Anterior cingulate cortex (tissue), 58 donors: ENCODE measurements around the gene ALX3.
"Not testable (repeated sequence)": the region's sequence is repeated elsewhere in the genome, so short reads cannot be mapped to it uniquely, and the experiment has no call there.

Experiments used
- DNase-seq, 58 donors: peaks; one replicate each; lab custom pipeline; 2025; lab: John Stamatoyannopoulos, UW

The ALX3 gene

DNA sequence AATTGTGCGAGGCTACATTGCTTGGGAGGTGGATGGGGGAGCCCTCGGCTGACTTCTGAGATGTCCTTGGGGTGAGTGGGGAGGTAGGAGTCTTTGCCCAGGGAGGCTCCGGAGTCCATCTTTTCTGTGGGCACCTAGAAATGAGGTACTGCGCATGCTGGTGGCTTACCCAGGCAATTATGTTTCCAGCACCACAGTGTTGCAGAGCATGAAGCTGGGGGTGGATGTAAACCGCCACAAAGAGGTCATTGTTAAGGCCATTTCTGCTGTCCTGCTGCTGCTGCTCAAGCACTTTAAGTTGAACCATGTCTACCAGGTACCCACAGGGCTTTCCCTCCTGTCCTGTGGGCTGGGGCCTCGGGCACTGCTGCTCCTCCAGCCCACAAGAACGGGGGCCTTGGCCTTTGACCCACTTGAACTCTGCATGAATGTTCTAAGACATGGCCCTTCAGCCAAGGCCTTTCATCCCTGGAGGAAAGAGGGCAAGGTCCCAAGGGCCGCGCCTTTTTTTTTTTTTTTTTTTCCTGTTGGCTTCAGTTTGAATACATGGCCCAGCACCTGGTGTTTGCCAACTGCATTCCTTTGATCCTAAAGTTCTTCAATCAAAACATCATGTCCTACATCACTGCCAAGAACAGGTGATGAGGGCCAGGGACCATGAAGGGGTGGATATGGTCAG is 21.4 kb downstream of the ALX3 start:
- peak in 20 of 58 donors; percentile 3 to 51 (median 28) for DNase-seq

GRCh38 chr1:110048240-110048639 is 22.2 kb downstream of the ALX3 start:
- no peak for DNase-seq

- DNase-seq: no peak
Observed at GRCh38 chr1:110047463-110047862, 23.0 kb downstream of the ALX3 start.

GRCh38 chr1:110043016-110043415 is 27.5 kb downstream of the ALX3 start:
- DNase-seq: no peak

- peak in 1 of 58 donors; percentile 54 for DNase-seq
Observed at GRCh38 chr1:110040548-110040947, 29.9 kb downstream of the ALX3 start.

DNA sequence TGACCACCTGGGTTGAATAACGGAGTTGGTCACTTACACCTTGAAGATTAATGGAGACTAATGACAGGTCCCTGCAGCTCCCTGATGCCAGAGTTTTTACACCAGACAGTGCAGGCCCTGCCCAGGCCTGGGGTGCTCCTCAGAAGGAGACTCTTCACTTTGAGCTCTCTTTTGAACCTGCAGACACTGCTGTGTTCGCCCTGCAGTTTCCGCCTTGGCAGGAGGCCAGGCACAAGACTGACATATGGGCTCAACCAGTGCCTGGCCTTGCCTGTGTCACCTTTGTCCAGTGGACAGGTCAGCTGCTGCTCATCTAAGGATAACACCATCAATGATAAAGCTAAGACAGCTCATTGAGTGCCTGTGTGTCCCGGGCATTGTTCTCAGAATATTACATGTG is 30.8 kb downstream of the ALX3 start:
- DNase-seq: no peak

- DNase-seq: no peak
Observed at GRCh38 chr1:110038271-110038670, 32.2 kb downstream of the ALX3 start.

DNA sequence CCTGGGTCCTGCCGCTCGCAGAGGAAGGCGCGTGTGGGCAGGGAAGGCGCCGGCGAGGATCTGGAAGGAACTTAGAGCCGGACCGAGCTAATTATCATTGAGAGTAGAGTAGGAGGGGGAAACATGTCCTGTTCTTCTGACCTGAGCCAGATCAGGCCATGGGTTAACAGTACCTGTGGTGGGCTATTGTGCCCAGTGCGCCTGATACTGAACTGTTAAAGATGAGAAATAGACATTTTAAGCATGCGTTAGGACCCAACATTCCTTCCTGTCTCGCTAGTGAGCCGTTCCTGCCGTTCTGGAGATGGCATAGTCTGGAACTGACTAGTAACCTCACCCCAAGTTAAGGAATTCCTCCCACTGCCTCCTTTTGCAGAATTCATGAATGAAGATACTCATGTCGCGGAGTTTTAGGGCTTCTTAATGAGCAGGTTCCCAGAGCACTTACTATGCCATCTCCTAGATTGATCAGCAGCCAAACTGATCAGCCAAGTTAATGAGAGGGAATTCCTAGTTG is 35.2 kb downstream of the ALX3 start:
- peak in 2 of 58 donors; percentile 23 to 36 for DNase-seq

DNA sequence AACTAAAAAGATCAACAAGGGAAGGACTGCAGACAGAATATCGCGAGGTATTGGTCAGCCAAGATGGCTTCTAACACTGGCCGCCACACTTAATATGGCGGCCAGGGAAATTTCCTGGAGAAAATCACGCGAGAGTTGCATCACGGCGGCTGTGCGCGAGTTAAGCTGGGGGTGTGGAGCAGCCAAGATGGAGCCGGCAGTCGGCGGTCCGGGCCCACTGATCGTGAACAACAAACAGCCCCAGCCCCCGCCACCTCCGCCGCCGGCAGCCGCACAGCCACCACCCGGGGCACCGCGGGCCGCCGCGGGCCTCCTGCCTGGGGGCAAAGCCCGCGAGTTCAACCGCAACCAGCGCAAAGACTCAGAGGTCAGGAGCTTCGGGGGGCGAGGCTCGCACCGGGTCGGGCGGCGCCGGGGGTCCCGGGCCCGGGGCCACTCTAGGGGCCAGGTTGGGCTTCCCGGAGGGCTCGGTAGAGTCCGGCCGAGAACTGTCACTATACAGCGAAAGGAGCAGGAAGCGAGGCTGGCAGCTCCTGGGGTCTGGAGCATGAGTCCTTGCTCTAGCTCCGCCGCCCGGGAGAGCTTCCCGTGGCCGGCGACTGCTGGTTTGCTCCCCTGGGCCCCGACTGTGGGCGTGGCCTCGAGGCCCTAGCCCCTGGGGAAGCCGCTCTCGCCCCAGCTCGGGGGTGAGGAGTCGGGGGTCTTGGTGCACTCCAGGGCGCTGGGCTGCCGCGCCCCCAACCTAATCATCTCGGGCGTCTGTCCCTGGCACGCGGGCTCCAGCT is 35.8 kb downstream of the ALX3 start, which contains the start of gene STRIP1:
TSS of gene STRIP1 (plus strand) at position 174 of the 785 bp plus-strand sequence. CDS start at position 188, 14 bp downstream.
- peak; percentile 38 to 93 (median 82) for DNase-seq

DNA sequence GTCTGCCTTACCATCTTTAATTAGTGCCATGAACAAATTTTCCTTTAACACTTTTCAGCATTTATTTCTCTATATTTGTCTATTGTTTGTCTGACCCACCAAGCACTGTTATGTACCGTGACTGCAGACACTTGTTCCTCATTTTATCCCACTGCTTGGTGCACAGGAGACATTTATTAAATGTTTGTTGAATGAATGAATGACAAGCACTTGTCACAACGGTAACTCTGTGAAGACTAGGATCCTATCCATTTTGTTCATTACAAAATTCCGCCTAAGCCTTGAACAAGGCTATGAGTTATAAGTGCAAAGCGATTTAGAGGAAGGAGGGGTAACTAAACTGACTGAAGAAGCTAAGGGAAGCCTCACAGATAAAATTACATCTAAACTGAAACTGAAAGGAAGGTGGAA is 36.4 kb downstream of the ALX3 start:
- no peak for DNase-seq

DNA sequence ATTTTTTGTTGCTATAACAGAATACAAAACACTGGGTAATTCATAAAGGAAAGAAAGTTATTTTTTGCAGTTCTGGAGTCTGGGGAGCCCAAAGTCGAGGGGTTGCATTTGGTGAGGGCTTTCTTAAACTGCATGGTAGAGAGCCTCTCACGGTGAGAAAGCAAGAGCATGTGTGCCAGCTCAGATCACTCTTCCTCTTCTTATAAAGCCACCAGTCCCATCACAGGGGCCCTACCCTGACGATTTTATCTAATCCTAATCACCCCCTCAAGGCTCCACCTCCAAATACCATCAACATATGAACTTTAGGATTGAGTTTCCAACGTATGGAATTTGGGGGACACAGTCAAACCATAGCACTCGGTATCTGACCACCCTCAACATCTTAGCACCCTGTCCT is 37.1 kb downstream of the ALX3 start:
- DNase-seq: no peak

GRCh38 chr1:110032327-110032726 is 38.1 kb downstream of the ALX3 start:
- no peak for DNase-seq

- DNase-seq: not testable (repeated sequence)
Observed at GRCh38 chr1:110030687-110031086, 39.8 kb downstream of the ALX3 start.

DNA sequence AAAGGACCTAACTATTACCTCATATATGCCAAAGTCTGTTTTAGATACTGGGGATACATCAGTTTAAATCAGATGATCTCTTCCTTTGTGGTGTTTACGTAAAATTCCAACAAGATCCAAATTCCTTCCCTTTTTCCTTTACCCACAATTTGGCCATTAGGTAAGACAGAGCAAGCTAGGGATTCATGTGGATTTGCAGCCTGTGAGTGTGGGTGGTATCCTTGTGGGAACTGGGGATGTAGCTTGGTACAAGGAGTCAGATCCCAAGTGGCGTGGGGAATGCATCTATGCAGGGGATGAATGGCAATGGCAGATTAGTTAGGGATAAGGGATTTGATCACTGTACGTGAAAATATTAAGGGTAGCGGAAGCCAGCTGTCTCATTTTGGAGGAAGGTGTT is 45.9 kb downstream of the ALX3 start:
- no peak for DNase-seq

DNA sequence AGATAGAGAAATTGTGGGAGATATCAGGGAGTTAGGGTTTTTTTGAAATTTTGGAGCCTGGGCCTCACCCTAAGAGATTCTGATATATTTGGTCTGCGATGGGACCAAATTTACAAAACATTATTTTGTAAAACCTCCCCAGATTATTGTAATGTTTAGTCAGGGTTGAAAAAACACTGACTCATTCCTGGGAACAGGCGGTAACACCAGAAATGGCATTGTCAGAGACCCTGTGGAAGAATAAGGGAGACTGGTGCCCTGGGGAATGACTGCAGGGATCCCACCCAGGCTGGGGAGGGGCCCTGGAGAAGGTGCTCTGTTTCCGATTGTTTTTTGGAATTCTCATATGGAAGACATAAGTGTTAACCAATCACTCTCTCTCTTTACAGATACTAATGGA is 49.2 kb downstream of the ALX3 start:
- no peak for DNase-seq

DNA sequence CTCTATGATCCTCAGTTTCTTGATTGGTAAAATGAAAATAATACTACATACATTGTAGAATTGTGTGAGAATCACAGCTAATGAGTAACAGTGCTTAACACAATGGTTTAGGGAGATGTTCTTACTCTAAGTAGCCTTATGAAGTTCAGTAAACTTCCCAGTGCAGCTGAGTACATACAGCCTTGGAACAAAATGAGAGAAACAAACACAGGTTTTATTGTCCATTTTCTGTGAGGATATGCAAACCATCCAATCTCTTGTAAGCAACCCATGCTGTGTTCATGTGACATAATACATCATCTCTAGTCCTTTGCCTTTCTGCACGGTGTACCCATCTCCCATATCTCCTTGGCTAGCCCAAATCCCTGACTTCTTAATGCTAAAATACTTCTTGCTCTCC is 50.7 kb downstream of the ALX3 start:
- DNase-seq: no peak

DNA sequence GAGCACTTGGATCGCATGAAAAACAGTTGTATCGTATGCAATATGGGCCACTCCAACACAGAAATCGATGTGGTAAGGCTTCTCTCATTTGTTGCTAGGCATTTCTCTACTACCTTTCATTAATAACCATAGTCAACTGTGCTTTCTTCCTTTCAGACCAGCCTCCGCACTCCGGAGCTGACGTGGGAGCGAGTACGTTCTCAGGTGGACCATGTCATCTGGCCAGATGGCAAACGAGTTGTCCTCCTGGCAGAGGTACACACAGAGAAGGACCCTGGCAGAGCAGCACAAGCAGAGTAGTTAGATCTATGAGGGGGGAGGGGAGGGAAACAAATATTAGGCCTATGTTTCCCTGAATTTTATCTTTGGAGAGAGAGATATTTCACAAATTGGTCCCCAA is 52.1 kb downstream of the ALX3 start:
- no peak for DNase-seq

DNA sequence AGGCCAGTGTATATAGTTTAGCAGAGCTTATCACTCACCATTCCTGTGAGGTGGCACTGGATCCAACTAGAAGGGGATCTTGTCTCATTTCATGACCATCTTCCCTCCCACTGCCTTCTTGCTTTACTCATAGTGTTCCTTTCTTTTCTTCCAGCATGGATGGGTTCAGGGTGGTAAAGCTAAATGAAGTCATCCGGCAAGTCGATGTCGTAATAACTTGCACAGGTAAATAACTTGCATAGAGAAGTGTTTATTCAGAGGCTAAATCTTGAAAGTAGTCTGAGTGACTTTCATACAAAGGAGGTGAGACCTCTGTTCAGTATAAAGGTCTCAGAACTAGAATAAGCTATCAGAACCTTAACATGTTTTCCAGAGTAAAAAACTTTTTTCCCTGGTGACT is 52.7 kb downstream of the ALX3 start:
- no peak for DNase-seq

- DNase-seq: no peak
Observed at GRCh38 chr1:110012100-110012780, 58.2 kb downstream of the ALX3 start.

- DNase-seq: peak in 5 of 58 donors; percentile 16 to 61 (median 32)
Observed at GRCh38 chr1:110011527-110012041, 58.9 kb downstream of the ALX3 start.
